Measurements from ENCODE around the gene NALCN.
"Not testable (repeated sequence)": the region's sequence is repeated elsewhere in the genome, so short reads cannot be mapped to it uniquely, and the experiment has no call there.

The NALCN gene

GRCh38 chr13:101317986-101318523, 98.3 kb downstream of the NALCN start:
- DNase-seq (ENCODE audit: extremely low read depth, insufficient read length) = no peak
- TF ChIP-seq, protein P1, sequence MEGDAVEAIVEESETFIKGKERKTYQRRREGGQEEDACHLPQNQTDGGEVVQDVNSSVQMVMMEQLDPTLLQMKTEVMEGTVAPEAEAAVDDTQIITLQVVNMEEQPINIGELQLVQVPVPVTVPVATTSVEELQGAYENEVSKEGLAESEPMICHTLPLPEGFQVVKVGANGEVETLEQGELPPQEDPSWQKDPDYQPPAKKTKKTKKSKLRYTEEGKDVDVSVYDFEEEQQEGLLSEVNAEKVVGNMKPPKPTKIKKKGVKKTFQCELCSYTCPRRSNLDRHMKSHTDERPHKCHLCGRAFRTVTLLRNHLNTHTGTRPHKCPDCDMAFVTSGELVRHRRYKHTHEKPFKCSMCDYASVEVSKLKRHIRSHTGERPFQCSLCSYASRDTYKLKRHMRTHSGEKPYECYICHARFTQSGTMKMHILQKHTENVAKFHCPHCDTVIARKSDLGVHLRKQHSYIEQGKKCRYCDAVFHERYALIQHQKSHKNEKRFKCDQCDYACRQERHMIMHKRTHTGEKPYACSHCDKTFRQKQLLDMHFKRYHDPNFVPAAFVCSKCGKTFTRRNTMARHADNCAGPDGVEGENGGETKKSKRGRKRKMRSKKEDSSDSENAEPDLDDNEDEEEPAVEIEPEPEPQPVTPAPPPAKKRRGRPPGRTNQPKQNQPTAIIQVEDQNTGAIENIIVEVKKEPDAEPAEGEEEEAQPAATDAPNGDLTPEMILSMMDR (IDR thresholded peaks at IDR 0.05; ENCODE audit: insufficient read depth, low read length, poor library complexity, severe bottlenecking) = no peak
- H3K36me3 ChIP-seq (ENCODE audit: control insufficient read depth, insufficient read depth, low read length) = no peaks in the 10 kb centered on the region

DNA sequence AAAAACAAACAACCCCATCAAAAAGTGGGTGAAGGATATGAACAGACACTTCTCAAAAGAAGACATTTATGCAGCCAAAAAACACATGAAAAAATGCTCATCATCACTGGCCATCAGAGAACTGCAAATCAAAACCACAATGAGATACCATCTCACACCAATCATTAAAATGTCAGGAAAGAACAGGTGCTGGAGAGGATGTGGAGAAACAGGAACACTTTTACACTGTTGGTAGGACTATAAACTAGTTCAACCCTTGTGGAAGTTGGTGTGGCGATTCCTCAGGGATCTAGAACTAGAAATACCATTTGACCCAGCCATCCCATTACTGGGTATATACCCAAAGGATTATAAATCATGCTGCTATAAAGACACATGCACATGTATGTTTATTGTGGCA, 102.8 kb downstream of the NALCN start:
- H3K4me3 ChIP-seq (replicated peaks; ENCODE audit: low read depth, low read length); H3K36me3 ChIP-seq (ENCODE audit: control insufficient read depth, insufficient read depth, low read length); DNase-seq (ENCODE audit: extremely low read depth, insufficient read length); H3K27me3 ChIP-seq (replicated peaks; ENCODE audit: control insufficient read depth, insufficient read depth, low read length): not testable (repeated sequence)

More at GRCh38 chr13:101317986-101318523, 98.3 kb downstream of the NALCN start:
- H3K4me3 ChIP-seq (replicated peaks; ENCODE audit: low read depth, low read length) = no peak overlapping the region
- no peaks in the 10 kb centered on the region for H3K27me3 ChIP-seq (replicated peaks; ENCODE audit: control insufficient read depth, insufficient read depth, low read length)

GRCh38 chr13:101309014-101309619, 107.2 kb downstream of the NALCN start:
- Histone ChIP-seq H3K36me3 (ENCODE audit: control insufficient read depth, insufficient read depth, low read length) (no peaks in the 10 kb centered on the region), H3K4me3 (replicated peaks; ENCODE audit: low read depth, low read length) (no peak overlapping the region), H3K27me3 (replicated peaks; ENCODE audit: control insufficient read depth, insufficient read depth, low read length) (no peaks in the 10 kb centered on the region; the same call in 1 of the 2 replicates)
- no peak for DNase-seq (ENCODE audit: extremely low read depth, insufficient read length)
- TF ChIP-seq, protein P1 (IDR thresholded peaks at IDR 0.05; ENCODE audit: insufficient read depth, low read length, poor library complexity, severe bottlenecking) = no peak

- Histone ChIP-seq H3K4me3 (replicated peaks; ENCODE audit: low read depth, low read length) (no peak overlapping the region), H3K36me3 (ENCODE audit: control insufficient read depth, insufficient read depth, low read length) (no peaks in the 10 kb centered on the region), H3K27me3 (replicated peaks; ENCODE audit: control insufficient read depth, insufficient read depth, low read length) (no peaks in the 10 kb centered on the region; the same call in 1 of the 2 replicates)
- DNase-seq (ENCODE audit: extremely low read depth, insufficient read length) = no peak
- TF ChIP-seq, protein P1 (IDR thresholded peaks at IDR 0.05; ENCODE audit: insufficient read depth, low read length, poor library complexity, severe bottlenecking) = no peak
Observed at GRCh38 chr13:101308247-101309013, 107.9 kb downstream of the NALCN start.

- TF ChIP-seq, protein P1 (IDR thresholded peaks at IDR 0.05; ENCODE audit: insufficient read depth, low read length, poor library complexity, severe bottlenecking) = no peak
Observed at GRCh38 chr13:101307181-101307701, 109.1 kb downstream of the NALCN start.

GRCh38 chr13:101306773-101307172, 109.5 kb downstream of the NALCN start:
- Histone ChIP-seq H3K36me3 (ENCODE audit: control insufficient read depth, insufficient read depth, low read length) (no peaks in the 10 kb centered on the region), H3K4me3 (replicated peaks; ENCODE audit: low read depth, low read length) (no peak overlapping the region), H3K27me3 (replicated peaks; ENCODE audit: control insufficient read depth, insufficient read depth, low read length) (no peaks in the 10 kb centered on the region; the same call in 1 of the 2 replicates)
- TF ChIP-seq, protein P1 (IDR thresholded peaks at IDR 0.05; ENCODE audit: insufficient read depth, low read length, poor library complexity, severe bottlenecking) = no peak
- DNase-seq (ENCODE audit: extremely low read depth, insufficient read length) = no peak

More at GRCh38 chr13:101307181-101307701, 109.1 kb downstream of the NALCN start:
- Histone ChIP-seq H3K36me3 (ENCODE audit: control insufficient read depth, insufficient read depth, low read length) (no peaks in the 10 kb centered on the region), H3K27me3 (replicated peaks; ENCODE audit: control insufficient read depth, insufficient read depth, low read length) (no peaks in the 10 kb centered on the region; the same call in 1 of the 2 replicates), H3K4me3 (replicated peaks; ENCODE audit: low read depth, low read length) (no peak overlapping the region)
- no peak for DNase-seq (ENCODE audit: extremely low read depth, insufficient read length)
